K562 (cell line): ENCODE results near the gene USP20. TPM values are rescaled to one million over a fixed set of nuclear protein-coding genes. Genes with fewer than 3 reads are reported as not detected.

ENCODE experiments used
- CHCHD3 ChIP-seq: fragments of 250-450 bp; sonication (Bioruptor Pico); IDR thresholded peaks from 2 replicates; pipeline ENCODE4 v2.1.2; 2022; ENCODE audit warnings: mild to moderate bottlenecking
- CHD2 ChIP-seq: IDR thresholded peaks from 2 replicates; pipeline ENCODE4 v1.6.1; 2011; ENCODE audit warnings: low read depth, low read length
- DIDO1 ChIP-seq: fragments of 450-650 bp; IDR thresholded peaks from 2 replicates; pipeline ENCODE4 v1.6.1; 2016; ENCODE audit warnings: low read depth, missing biosample characterization, missing genetic modification characterization
- DNMT1 ChIP-seq: fragments of 450-650 bp; IDR thresholded peaks from 2 replicates; pipeline ENCODE4 v1.6.1; 2016; ENCODE audit warnings: antibody characterized with exemption, mild to moderate bottlenecking
- ETV5 ChIP-seq: sonication (generic); formaldehyde crosslinking; IDR thresholded peaks from 2 replicates; pipeline ENCODE4 v1.4.0; 2020; ENCODE audit warnings: low read depth, mild to moderate bottlenecking, missing genetic modification reagents
- ETV6 ChIP-seq, 3 experiments: fragments of 150-350 bp in 1 of 3; sonication (generic) in 1 of 3; formaldehyde crosslinking in 1 of 3; IDR thresholded peaks; 2 replicates each; pipeline versions ENCODE4 v1.6.1 to v1.8.0; 2014 to 2022; ENCODE audit warnings: borderline replicate concordance in 2 of 3, low read depth in 2 of 3, antibody characterized with exemption in 1 of 3, low read length in 1 of 3, mild to moderate bottlenecking in 1 of 3, missing genetic modification reagents in 1 of 3
- GABPB1 ChIP-seq: sonication (generic); formaldehyde crosslinking; IDR thresholded peaks from 2 replicates; pipeline ENCODE4 v1.8.0; 2022; ENCODE audit warnings: mild to moderate bottlenecking, missing genetic modification reagents
- GABPB2 ChIP-seq: fragments of 250-450 bp; sonication (Bioruptor Pico); conservative IDR thresholded peaks from 2 replicates; pipeline ENCODE4 v1.5.1; 2021; ENCODE audit warnings: mild to moderate bottlenecking
- KDM2B ChIP-seq: fragments of 250-450 bp; sonication (Bioruptor Pico); IDR thresholded peaks from 2 replicates; pipeline ENCODE4 v1.8.0; 2021; ENCODE audit warnings: mild to moderate bottlenecking, moderate library complexity
- NFRKB ChIP-seq: fragments of 450-650 bp; IDR thresholded peaks from 2 replicates; pipeline ENCODE4 v1.6.1; 2016; ENCODE audit warnings: low read depth
- TCF3 ChIP-seq: sonication (generic); formaldehyde crosslinking; IDR thresholded peaks from 2 replicates; pipeline ENCODE4 v1.4.0; 2020; ENCODE audit warnings: mild to moderate bottlenecking, missing genetic modification reagents
- ZBTB49 ChIP-seq: sonication (generic); formaldehyde crosslinking; IDR thresholded peaks from 2 replicates; pipeline ENCODE4 v1.8.0; 2022; ENCODE audit warnings: missing genetic modification reagents, mild to moderate bottlenecking, borderline replicate concordance
- ZNF212 ChIP-seq: fragments of 450-650 bp; formaldehyde crosslinking; IDR thresholded peaks from 2 replicates; pipeline ENCODE4 v1.4.0; 2020; ENCODE audit warnings: mild to moderate bottlenecking
- ZNF318 ChIP-seq, 2 experiments: fragments of 450-650 bp; IDR thresholded peaks; 2 replicates each; pipeline ENCODE4 v1.6.1; 2016; ENCODE audit warnings: mild to moderate bottlenecking in 2 of 2, borderline replicate concordance in 1 of 2, low read depth in 1 of 2, moderate library complexity in 1 of 2
- ZNF444 ChIP-seq: fragments of 250-450 bp; sonication (Bioruptor Pico); IDR thresholded peaks from 2 replicates; pipeline ENCODE4 v1.4.0; 2020; ENCODE audit warnings: mild to moderate bottlenecking, moderate library complexity
- ZNF764 ChIP-seq: fragments of 250-450 bp; sonication (Bioruptor Pico); IDR thresholded peaks from 2 replicates; pipeline ENCODE4 v1.4.0; 2020; ENCODE audit warnings: low read depth, mild to moderate bottlenecking, moderate library complexity
- polyA plus RNA-seq, 8 experiments: library from polyadenylated mRNA; depleted of rRNA in 4 of 8; stranded (reverse) in 5 of 8; unstranded in 3 of 8; fragments of >200 nt; fragmentation: Nextera tagmentation in 2 of 8; fragmentation: Illumina TruSeq in 1 of 8; extraction: Ambion mirVana in 2 of 8; extraction: Trizol in 1 of 8; gene quantifications; 2 replicates each; pipeline versions ENCODE4 v1.2.1 to v1.2.3, GENCODE V29; 2011 to 2014; ENCODE audit warnings: inconsistent platforms in 1 of 8, missing spikeins in 1 of 8
- total RNA-seq, 7 experiments: library from RNA; depleted of rRNA in 6 of 7; stranded (reverse); fragments of >200 nt in 6 of 7; fragmentation: Illumina TruSeq in 2 of 7; extraction: Trizol in 2 of 7; gene quantifications; 2 replicates each; pipeline versions ENCODE4 v1.2.1 to v1.2.3, GENCODE V29; 2011 to 2021; ENCODE audit warnings: low replicate concordance in 1 of 7

The USP20 gene
- total and polyA plus RNA-seq, 9 of the 15 experiments (the other 6 are each of a cell fraction or from before 2014, with no cell fraction given) = 1.9 to 136 (median 49.1) TPM

- TF ChIP-seq ZNF318 (IDR thresholded peaks at IDR 0.05; ENCODE audit: borderline replicate concordance in 1 of 2, low read depth in 1 of 2) (no peak), ZNF444 (no peak), ZNF212 (CRISPR knock-in tag) (no peak), ETV5 (CRISPR knock-in tag) (0 out of 2 replicates have a peak, but pooled peaks have one; percentile 5), CHCHD3 (CRISPR knock-in tag) (0 out of 2 replicates have a peak, but pooled peaks have one; percentile 12), GABPB1 (CRISPR knock-in tag) (no peak), ZNF764 (CRISPR knock-in tag) (no peak), GABPB2 (CRISPR knock-in tag) (no peak), KDM2B (CRISPR knock-in tag) (no peak), ZBTB49 (CRISPR knock-in tag) (no peak), DNMT1 (no peak), NFRKB (no peak), DIDO1 (tag) (no peak), TCF3 (peak; percentile 51), CHD2 (no peak), ETV6 (IDR thresholded peaks at IDR 0.05; ENCODE audit: borderline replicate concordance in 1 of 2, low read depth in 2 of 2, low read length in 1 of 2) (no peak), ETV6 (CRISPR knock-in tag; IDR thresholded peaks at IDR 0.05; ENCODE audit: borderline replicate concordance) (no peak)
These were observed 23.1 kb downstream of the USP20 start (continued) for GRCh38 chr9:129858167-129858962.
